OCI-LY7 (cell line): ENCODE measurements around the gene MYO7A. TPM values are rescaled to one million over a fixed set of nuclear protein-coding genes. Genes with fewer than 3 reads are reported as not detected.

Experiments
- BruUV-seq: library from RNA; stranded (reverse); fragments of 400-500 nt; replicated peaks from 2 replicates; lab custom pipeline; 2021; lab: Mats Ljungman, UMichigan
- CTCF ChIA-PET: fragments of 300-600 bp; sonication (Branson Sonifier 250); formaldehyde crosslinking; loops from one replicate; lab custom pipeline; 2022; ENCODE audit warnings: antibody characterized with exemption; ENCODE audit not compliant: unreplicated experiment; lab: Charles Lee
- POLR2A ChIA-PET: fragments of 300-600 bp; sonication (Branson Sonifier 250); formaldehyde crosslinking; loops from one replicate; lab custom pipeline; 2022; ENCODE audit warnings: antibody characterized with exemption; lab: Charles Lee
- DNase-seq: peaks from one replicate; pipeline ENCODE4 v3.0.0-alpha.2; 2015; ENCODE audit warnings: low spot score
- H2AFZ ChIP-seq: fragments of 200-600 bp; sonication (generic), shearing (Covaris generic); 2 replicates; pipeline ENCODE4 v1.6.1; 2014; ENCODE audit warnings: mild to moderate bottlenecking, antibody characterized with exemption, low read length, moderate library complexity
- H3K27ac ChIP-seq: fragments of 200-600 bp; sonication (generic); 2 replicates; pipeline ENCODE4 v1.5.1; 2014; ENCODE audit warnings: mixed run types, low read depth, mild to moderate bottlenecking, moderate library complexity, low read length, inconsistent platforms; ENCODE audit not compliant: poor library complexity, severe bottlenecking
- H3K36me3 ChIP-seq: fragments of 200-600 bp; sonication (generic); 2 replicates; pipeline ENCODE4 v1.6.1; 2014; ENCODE audit warnings: mild to moderate bottlenecking, antibody characterized with exemption, low read length, moderate library complexity, mixed read lengths; ENCODE audit not compliant: insufficient read depth
- H3K4me1 ChIP-seq: fragments of 200-600 bp; sonication (generic); 2 replicates; pipeline ENCODE4 v1.5.1; 2014; ENCODE audit warnings: mild to moderate bottlenecking, low read length; ENCODE audit not compliant: insufficient read depth, poor library complexity, severe bottlenecking
- H3K4me2 ChIP-seq: fragments of 200-600 bp; sonication (generic); 2 replicates; pipeline ENCODE4 v1.6.1; 2014; ENCODE audit warnings: mild to moderate bottlenecking, low read length
- H3K4me3 ChIP-seq: fragments of 200-600 bp; sonication (generic); 2 replicates; pipeline ENCODE4 v1.5.1; 2014; ENCODE audit warnings: mild to moderate bottlenecking, low read depth, low read length; ENCODE audit not compliant: poor library complexity, severe bottlenecking
- H3K79me2 ChIP-seq: fragments of 200-600 bp; sonication (generic); 2 replicates; pipeline ENCODE4 v1.6.1; 2016; ENCODE audit warnings: low read depth, mild to moderate bottlenecking, low read length, moderate library complexity, mixed read lengths; ENCODE audit not compliant: insufficient read depth
- H3K9me2 ChIP-seq: fragments of 200-600 bp; sonication (generic); 2 replicates; pipeline ENCODE4 v1.6.1; 2016; ENCODE audit warnings: mild to moderate bottlenecking, low read length, mixed read lengths; ENCODE audit not compliant: insufficient read depth
- H3K9me3 ChIP-seq: fragments of 200-600 bp; sonication (generic); 2 replicates; pipeline ENCODE4 v1.6.1; 2014; ENCODE audit warnings: mild to moderate bottlenecking, mixed run types, low read length, mixed read lengths
- H4K20me1 ChIP-seq: fragments of 200-600 bp; sonication (generic); 2 replicates; pipeline ENCODE4 v1.6.1; 2014; ENCODE audit warnings: mild to moderate bottlenecking, antibody characterized with exemption, low read length, moderate library complexity, mixed read lengths; ENCODE audit not compliant: insufficient read depth
- EZH2phosphoT487 ChIP-seq: fragments of 200-600 bp; sonication (generic); IDR thresholded peaks from 2 replicates; pipeline ENCODE4 v1.6.1; 2018; ENCODE audit warnings: low read depth, borderline replicate concordance, mild to moderate bottlenecking, mixed run types, antibody characterized with exemption, low read length, moderate library complexity, mixed read lengths
- intact Hi-C: fragments of 100-400 bp; cut with micrococcal nuclease; formaldehyde crosslinking; loops from one replicate; pipeline ENCODE4 v1.10.0; 2022; ENCODE audit not compliant: unreplicated experiment
- total RNA-seq, 2 experiments: library from RNA; depleted of rRNA in 1 of 2; stranded (reverse); fragments of >200 nt in 1 of 2; shearing (Covaris generic) in 1 of 2; gene quantifications; 2 replicates each; pipeline ENCODE4 v1.2.3, GENCODE V29; 2014 to 2022
- TF ChIP-seq, protein P1 (sequence below): fragments of 200-600 bp; sonication (generic); conservative IDR thresholded peaks from 2 replicates; pipeline ENCODE4 v1.5.1; 2014; ENCODE audit warnings: mild to moderate bottlenecking, antibody characterized with exemption, low read length, moderate library complexity, mixed read lengths

Gene MYO7A
- total RNA-seq, 2 experiments from 2014 or later, result not detected

DNA sequence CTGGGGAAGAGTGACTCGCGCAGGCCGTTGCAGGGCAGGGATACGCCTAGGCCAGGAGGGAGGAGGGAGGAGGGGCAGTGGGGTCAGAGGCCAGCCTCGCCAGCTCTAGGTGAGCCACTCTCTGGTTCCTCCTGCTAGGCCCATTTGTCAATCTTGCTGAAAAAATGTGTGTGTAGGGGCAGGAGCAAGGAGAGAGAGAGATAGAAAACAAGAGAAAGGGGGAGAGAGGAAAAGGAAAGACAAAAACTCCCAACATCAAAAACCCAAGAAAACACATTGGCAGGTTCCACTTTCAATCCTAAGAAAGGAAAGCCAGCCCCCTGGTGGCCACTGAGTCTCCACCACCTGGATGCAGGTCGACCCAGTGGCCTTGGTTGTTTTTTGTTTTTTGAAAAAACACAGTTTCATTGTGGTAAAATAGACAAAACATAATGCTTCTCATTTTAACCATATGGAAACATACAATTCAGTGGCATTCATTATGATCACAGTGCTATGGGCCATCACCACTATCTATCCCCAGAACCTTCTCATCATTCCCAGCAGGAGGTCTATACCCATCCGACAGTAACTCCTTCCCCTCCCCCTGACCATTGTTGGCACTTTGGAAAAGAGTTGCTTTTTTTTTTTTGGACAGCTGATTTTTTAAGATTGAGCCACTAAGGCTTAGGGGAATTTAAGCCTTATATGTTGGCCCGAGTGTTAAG is 14.5 kb upstream of the MYO7A start:
- no peaks in the 10 kb centered on the region for H3K36me3 ChIP-seq
- DNase-seq, result peak; percentile 18

DNA sequence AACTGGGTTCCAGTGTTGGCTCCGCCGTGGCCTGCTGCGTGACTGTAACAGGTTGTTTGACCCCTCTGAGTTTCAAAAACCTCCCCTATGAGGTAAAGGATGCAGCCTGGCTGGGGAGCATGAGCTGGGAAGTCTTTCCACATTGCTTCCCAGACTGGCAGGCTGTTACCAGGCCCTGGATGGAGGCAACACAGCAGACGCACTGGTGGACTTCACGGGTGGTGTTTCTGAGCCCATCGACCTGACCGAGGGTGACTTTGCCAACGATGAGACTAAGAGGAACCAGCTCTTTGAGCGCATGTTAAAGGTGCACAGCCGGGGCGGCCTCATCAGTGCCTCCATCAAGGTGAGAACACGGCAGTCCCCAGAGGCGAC is 14.0 kb upstream of the MYO7A start:
- CTCF ChIA-PET, result no interaction called here
- no peaks in the 10 kb centered on the region for H3K9me2 ChIP-seq
- no peak overlapping the region for H3K4me3 ChIP-seq
- intact Hi-C loops, result no loop called here
- DNase-seq, result no peak
- no peaks in the 10 kb centered on the region for H3K4me1 ChIP-seq
- H2AFZ ChIP-seq, result no peak overlapping the region
- H3K79me2 ChIP-seq, result no peaks in the 10 kb centered on the region
- no peaks in the 10 kb centered on the region for H3K36me3 ChIP-seq
- no TSS peak for BruUV-seq
- no peaks in the 10 kb centered on the region for H4K20me1 ChIP-seq
- H3K27ac ChIP-seq, result no peak overlapping the region
- H3K9me3 ChIP-seq, result no peaks in the 10 kb centered on the region
- POLR2A ChIA-PET, result no interaction called here
- TF ChIP-seq, protein P1, sequence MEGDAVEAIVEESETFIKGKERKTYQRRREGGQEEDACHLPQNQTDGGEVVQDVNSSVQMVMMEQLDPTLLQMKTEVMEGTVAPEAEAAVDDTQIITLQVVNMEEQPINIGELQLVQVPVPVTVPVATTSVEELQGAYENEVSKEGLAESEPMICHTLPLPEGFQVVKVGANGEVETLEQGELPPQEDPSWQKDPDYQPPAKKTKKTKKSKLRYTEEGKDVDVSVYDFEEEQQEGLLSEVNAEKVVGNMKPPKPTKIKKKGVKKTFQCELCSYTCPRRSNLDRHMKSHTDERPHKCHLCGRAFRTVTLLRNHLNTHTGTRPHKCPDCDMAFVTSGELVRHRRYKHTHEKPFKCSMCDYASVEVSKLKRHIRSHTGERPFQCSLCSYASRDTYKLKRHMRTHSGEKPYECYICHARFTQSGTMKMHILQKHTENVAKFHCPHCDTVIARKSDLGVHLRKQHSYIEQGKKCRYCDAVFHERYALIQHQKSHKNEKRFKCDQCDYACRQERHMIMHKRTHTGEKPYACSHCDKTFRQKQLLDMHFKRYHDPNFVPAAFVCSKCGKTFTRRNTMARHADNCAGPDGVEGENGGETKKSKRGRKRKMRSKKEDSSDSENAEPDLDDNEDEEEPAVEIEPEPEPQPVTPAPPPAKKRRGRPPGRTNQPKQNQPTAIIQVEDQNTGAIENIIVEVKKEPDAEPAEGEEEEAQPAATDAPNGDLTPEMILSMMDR, result no peak
- TF ChIP-seq EZH2phosphoT487, result no peak
- H3K4me2 ChIP-seq, result no peak overlapping the region

More for the DNA sequence above, 14.5 kb upstream of the MYO7A start:
- TF ChIP-seq, protein P1, result peak; percentile 73
- TF ChIP-seq EZH2phosphoT487, result no peak
- Histone ChIP-seq H3K9me3 (no peaks in the 10 kb centered on the region), H3K4me1 (no peaks in the 10 kb centered on the region), H3K79me2 (no peaks in the 10 kb centered on the region), H2AFZ (no peak overlapping the region), H3K4me3 (no peak overlapping the region), H3K9me2 (no peaks in the 10 kb centered on the region), H3K4me2 (no peak overlapping the region), H4K20me1 (no peaks in the 10 kb centered on the region), H3K27ac (no peak overlapping the region)
- ChIA-PET POLR2A (no interaction called here), CTCF (no interaction called here)
- no TSS peak for BruUV-seq
- intact Hi-C loops, result no loop called here

DNA sequence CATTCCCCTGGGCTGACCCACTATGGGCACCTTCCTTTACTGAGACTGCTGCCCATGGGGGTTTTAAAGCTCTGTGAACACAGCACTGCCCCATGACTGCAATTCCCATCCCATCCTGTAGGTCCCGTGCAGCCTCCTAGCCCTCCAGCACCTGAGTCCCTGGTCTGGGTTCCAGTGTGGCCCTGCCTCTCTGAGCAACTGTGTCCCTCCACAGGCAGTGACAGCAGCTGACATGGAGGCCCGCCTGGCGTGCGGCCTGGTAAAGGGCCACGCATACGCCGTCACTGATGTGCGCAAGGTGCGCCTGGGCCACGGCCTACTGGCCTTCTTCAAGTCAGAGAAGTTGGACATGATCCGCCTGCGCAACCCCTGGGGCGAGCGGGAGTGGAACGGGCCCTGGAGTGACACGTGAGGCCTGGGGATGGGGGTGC is 12.8 kb upstream of the MYO7A start:
- H3K4me3 ChIP-seq, result no peak overlapping the region
- H3K36me3 ChIP-seq, result no peaks in the 10 kb centered on the region
- ChIA-PET CTCF (no interaction called here), POLR2A (no interaction called here)
- no peaks in the 10 kb centered on the region for H3K79me2 ChIP-seq
- H4K20me1 ChIP-seq, result no peaks in the 10 kb centered on the region
- intact Hi-C loops, result no loop called here
- H3K9me3 ChIP-seq, result no peaks in the 10 kb centered on the region
- H3K4me2 ChIP-seq, result no peak overlapping the region
- no TSS peak for BruUV-seq
- no peak for DNase-seq
- no peaks in the 10 kb centered on the region for H3K4me1 ChIP-seq
- no peak overlapping the region for H2AFZ ChIP-seq
- no peak overlapping the region for H3K27ac ChIP-seq
- H3K9me2 ChIP-seq, result no peaks in the 10 kb centered on the region
- TF ChIP-seq EZH2phosphoT487, result no peak
- TF ChIP-seq, protein P1, result peak; percentile 43; the same call in 1 of the 2 replicates
